ENCODE results near the gene OLAH. TPM values are rescaled to one million over a fixed set of nuclear protein-coding genes. Genes with fewer than 3 reads are reported as not detected.
A peak's percentile ranks its signal among the peaks of the same experiment; 100 is the strongest.

OLAH gene
- total RNA-seq, 1 experiment from 2014 or later, result not detected

- no peak for DNase-seq (ENCODE audit: low spot score)
Observed at GRCh38 chr10:15069230-15069629, 25.5 kb downstream of the OLAH start.

- DNase-seq (ENCODE audit: low spot score), result no peak
Observed at GRCh38 chr10:15072358-15072757, 28.6 kb downstream of the OLAH start.

GRCh38 chr10:15075421-15075820 is 31.7 kb downstream of the OLAH start:
- DNase-seq (ENCODE audit: low spot score), result no peak

GRCh38 chr10:15083674-15084501 is 40.1 kb downstream of the OLAH start:
- DNase-seq (ENCODE audit: low spot score), result no peak

- DNase-seq (ENCODE audit: low spot score), result peak; percentile 99
Observed at GRCh38 chr10:15084502-15084922, 40.8 kb downstream of the OLAH start.

- peak; percentile 74 for DNase-seq (ENCODE audit: low spot score)
Observed at GRCh38 chr10:15088428-15089261, 44.9 kb downstream of the OLAH start, which contains the start of gene ACBD7. Gene ACBD7, minus strand, starts transcription at chr10:15088776. Its CDS starts 48 bp downstream, at chr10:15088728.

GRCh38 chr10:15091418-15091817 is 47.7 kb downstream of the OLAH start:
- DNase-seq (ENCODE audit: low spot score), result no peak

GRCh38 chr10:15092855-15093408 is 49.2 kb downstream of the OLAH start:
- DNase-seq (ENCODE audit: low spot score), result no peak

GRCh38 chr10:15096661-15097010 is 52.9 kb downstream of the OLAH start:
- no peak for DNase-seq (ENCODE audit: low spot score)

GRCh38 chr10:15097011-15097812 is 53.5 kb downstream of the OLAH start, which contains the start of gene RPP38:
Gene RPP38, plus strand, starts transcription at chr10:15097355. Its CDS starts 5,960 bp downstream, at chr10:15103315.
- peak; percentile 95 for DNase-seq (ENCODE audit: low spot score)

- no peak for DNase-seq (ENCODE audit: low spot score)
Observed at GRCh38 chr10:15099886-15100285, 56.1 kb downstream of the OLAH start.

- no peak for DNase-seq (ENCODE audit: low spot score)
Observed at GRCh38 chr10:15103513-15103912, 59.8 kb downstream of the OLAH start.

GRCh38 chr10:15106352-15107013 is 62.7 kb downstream of the OLAH start:
- DNase-seq (ENCODE audit: low spot score), result peak; percentile 72

GRCh38 chr10:15112657-15113056 is 68.9 kb downstream of the OLAH start:
- DNase-seq (ENCODE audit: low spot score), result no peak

GRCh38 chr10:15113766-15114165 is 70.0 kb downstream of the OLAH start:
- no peak for DNase-seq (ENCODE audit: low spot score)

- no peak for DNase-seq (ENCODE audit: low spot score)
Observed at GRCh38 chr10:15116225-15116624, 72.5 kb downstream of the OLAH start.

- DNase-seq (ENCODE audit: low spot score), result no peak
Observed at GRCh38 chr10:15118615-15119014, 74.9 kb downstream of the OLAH start.

GRCh38 chr10:15120523-15120922 is 76.8 kb downstream of the OLAH start:
- peak; percentile 47 for DNase-seq (ENCODE audit: low spot score)

- peak; percentile 21 for DNase-seq (ENCODE audit: low spot score)
Observed at GRCh38 chr10:15121707-15122106, 78.0 kb downstream of the OLAH start.

GRCh38 chr10:15122477-15123030 is 78.8 kb downstream of the OLAH start:
- no peak for DNase-seq (ENCODE audit: low spot score)

All from A172 (cell line).